Amniotic epithelial cell (primary cell): ENCODE data around the gene GNGT2.

Experiments used
- DNase-seq: peaks from one replicate; pipeline ENCODE4 v3.0.0-alpha.2; 2010; ENCODE audit warnings: low read depth

Gene GNGT2

DNA sequence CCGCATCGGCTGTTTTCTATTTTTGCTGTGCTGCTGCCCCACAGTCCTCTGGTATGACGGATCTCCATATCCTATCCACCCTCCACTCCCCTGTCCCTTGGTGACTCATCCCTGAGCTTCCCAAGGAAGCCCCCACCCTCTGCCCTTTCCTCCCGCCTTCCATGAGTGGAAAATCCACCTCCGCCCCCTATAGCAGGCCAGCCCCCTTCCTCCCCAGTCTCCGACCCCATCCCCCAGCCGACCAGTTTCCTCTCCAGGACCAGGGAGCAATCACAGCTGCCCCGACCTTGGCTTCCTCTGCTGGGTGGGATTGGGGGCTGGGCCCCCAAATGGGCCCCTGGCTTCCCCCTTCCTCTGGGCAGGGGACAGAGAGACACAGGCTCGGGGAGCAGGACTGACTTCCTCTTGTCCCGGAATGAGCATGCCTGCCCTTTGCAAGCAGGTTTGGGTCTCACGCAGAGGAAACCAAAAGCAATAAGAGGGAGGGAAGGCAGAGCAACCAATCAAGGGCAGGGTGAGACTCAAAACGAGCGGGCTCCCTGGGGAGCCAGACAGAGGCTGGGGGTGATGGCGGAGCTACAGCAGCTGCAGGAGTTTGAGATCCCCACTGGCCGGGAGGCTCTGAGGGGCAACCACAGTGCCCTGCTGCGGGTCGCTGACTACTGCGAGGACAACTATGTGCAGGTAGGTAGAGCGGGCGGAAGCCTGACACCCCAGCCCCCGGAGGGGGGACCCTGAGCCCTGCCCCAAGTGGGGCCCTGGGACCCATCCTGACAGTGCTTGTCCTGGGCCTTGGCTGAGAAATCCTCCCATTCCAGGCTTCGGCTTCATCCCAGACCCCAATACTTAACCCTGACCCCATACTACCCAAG is at the start of gene GNGT2, which contains the start of gene ABI3:
TSS of gene GNGT2 (minus strand) at position 417 of the 872 bp plus-strand sequence. CDS start 3,152 bp downstream, outside the sequence.
TSS of gene ABI3 (plus strand) at position 550 of the 872 bp plus-strand sequence. CDS start at position 568, 18 bp downstream.
- DNase-seq, result peak; percentile 13

GRCh38 chr17:49259663-49260010 is 49.3 kb upstream of the GNGT2 start:
- no peak for DNase-seq

GRCh38 chr17:49258394-49258793 is 48.0 kb upstream of the GNGT2 start:
- no peak for DNase-seq

DNA sequence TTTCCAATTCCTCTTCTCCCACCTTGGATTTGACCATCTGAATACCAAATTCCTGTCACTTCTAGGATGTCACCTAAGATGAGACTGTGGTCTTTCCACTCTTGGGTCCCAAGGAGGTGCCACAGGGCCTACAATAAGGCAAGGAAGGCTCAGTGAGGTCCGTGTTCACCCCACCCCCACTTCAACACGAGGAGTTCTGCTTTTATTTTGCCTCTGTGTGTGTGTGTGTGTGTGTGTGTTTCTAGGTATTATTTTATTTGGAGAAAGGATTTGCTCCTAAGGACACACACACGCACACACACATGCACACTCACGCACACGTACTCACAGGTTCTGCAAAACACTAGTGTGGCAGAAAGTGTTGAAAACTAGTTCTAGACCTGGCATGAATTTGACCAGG is 44.8 kb upstream of the GNGT2 start:
- no peak for DNase-seq

- DNase-seq, result no peak
Observed at GRCh38 chr17:49254066-49254465, 43.7 kb upstream of the GNGT2 start.

DNA sequence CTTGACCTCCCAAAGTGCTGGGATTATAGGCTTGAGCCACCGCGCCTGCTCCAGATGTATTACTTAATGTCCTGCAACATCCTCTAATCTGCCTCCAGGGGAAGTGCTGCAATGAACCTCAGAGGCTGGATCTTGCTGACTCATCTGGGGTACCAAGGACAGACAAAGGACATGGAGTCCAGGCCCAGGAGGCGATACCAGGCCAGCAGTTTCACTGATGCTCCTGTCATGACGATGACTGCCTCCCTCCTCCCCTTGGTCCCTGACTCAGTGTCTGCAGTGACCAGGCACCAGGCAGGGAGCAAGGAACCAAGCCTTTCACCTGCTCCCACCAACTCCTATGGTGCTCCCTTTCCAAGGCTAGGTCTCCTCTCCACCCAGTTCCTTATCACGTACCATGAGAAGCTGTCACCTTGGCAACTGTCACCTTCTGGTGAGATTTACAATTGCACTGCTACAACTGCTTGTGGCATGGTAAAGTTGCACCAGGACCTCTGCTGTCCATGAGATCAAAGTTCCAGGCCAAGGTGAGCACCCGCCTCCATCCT is 41.8 kb upstream of the GNGT2 start:
- DNase-seq, result peak; percentile 71

DNA sequence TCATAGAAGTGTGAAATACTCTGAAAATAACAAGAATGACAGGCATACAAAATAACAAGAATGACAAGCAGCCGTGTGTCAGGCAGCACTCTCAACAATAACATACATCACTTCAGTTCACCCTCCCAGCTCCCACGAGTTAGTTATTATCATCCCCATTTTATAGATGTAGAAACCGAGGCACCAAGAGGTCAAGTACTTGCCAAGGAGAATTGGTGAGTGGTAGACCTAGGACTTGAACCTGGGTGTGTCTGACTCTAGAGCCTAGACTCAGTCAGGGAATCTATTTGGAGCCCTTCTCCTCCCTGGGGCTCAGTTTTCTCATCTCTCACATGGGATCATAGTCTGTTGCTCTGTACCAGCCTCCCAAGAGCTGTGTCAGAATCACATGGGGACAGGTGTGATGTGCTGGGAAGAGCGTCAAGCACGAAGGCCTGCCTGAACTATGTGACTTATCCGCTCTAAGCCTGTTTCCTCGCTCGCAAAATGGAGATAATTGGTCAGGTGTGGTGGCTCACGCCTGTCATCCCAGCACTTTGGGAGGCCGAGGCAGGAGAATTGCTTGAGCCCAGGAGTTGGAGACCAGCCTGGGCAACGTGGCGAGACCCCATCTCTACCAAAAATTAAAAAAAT is 39.6 kb upstream of the GNGT2 start:
- DNase-seq, result no peak

DNA sequence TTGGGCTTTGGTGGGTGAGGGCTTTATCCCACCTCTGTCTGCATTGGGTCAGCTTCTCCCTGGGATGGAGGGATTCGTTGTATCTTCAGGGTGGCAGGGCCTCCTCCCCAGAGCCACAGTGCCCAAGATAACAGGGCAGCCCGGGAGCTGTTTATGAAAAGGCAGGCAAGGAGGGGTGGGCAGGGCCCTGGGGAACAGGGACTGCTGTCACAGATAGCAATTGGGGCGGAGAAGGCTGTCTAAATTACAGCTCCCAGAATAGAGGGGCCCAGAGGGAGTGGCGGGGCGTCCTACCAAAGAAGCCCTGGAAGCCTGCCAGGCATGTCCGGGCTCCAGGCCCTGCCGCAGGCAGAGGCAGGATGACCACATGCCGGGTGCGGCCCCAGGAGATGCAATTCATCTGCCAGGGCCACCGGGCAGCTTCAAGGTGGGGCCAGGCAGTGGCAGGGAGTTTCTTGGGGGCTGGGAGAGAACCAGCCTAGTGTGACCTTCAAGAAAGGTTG is 39.0 kb upstream of the GNGT2 start:
- peak; percentile 24 for DNase-seq

DNA sequence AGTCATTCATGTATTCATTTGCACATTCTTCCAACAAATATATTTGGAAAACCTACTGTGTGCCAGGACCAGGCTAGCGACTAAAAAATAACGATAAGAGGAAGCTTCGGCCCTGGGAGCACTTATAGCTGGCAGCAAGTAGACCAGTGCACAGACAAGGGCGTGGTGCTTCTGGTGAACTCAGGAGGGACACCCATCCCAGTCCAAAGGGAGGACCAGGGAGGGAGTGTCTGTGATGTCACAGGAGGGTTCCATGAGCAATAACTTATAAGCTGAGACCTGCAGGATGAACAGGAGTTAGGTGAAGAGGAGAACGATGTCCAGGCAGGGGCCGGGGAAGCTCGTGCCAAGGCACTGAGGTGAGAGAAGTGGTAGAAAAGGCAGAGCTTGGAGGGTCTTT is 37.6 kb upstream of the GNGT2 start:
- no peak for DNase-seq

DNA sequence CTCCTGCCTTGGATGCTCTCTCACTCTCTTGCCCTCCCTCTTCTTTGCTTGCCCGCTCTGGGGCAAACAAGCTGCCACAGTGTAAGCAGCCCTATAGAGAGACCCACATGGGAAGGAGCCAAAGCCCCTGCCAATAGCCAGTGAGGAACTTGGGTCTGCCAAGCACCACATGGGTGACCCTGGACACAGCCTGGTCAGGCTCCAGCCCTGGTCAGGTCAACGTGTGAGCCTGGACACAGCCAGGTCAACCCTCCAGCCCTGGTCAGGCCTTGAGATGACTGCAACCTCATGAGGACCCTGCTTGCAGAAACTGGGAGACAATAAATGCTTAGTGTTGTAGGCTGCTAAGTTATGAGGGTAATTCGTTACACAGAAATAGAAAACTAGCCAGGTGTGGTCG is 34.5 kb upstream of the GNGT2 start:
- no peak for DNase-seq

GRCh38 chr17:49242813-49243212 is 32.4 kb upstream of the GNGT2 start:
- no peak for DNase-seq

- DNase-seq, result no peak
Observed at GRCh38 chr17:49241692-49242397, 31.5 kb upstream of the GNGT2 start.

GRCh38 chr17:49241040-49241439 is 30.7 kb upstream of the GNGT2 start:
- DNase-seq, result no peak

GRCh38 chr17:49240619-49241018 is 30.2 kb upstream of the GNGT2 start:
- no peak for DNase-seq

GRCh38 chr17:49239963-49240362 is 29.6 kb upstream of the GNGT2 start:
- DNase-seq, result no peak

GRCh38 chr17:49235896-49236295 is 25.5 kb upstream of the GNGT2 start:
- DNase-seq, result no peak

GRCh38 chr17:49234509-49235080 is 24.2 kb upstream of the GNGT2 start:
- no peak for DNase-seq

GRCh38 chr17:49231563-49231894 is 21.2 kb upstream of the GNGT2 start:
- DNase-seq, result no peak

DNA sequence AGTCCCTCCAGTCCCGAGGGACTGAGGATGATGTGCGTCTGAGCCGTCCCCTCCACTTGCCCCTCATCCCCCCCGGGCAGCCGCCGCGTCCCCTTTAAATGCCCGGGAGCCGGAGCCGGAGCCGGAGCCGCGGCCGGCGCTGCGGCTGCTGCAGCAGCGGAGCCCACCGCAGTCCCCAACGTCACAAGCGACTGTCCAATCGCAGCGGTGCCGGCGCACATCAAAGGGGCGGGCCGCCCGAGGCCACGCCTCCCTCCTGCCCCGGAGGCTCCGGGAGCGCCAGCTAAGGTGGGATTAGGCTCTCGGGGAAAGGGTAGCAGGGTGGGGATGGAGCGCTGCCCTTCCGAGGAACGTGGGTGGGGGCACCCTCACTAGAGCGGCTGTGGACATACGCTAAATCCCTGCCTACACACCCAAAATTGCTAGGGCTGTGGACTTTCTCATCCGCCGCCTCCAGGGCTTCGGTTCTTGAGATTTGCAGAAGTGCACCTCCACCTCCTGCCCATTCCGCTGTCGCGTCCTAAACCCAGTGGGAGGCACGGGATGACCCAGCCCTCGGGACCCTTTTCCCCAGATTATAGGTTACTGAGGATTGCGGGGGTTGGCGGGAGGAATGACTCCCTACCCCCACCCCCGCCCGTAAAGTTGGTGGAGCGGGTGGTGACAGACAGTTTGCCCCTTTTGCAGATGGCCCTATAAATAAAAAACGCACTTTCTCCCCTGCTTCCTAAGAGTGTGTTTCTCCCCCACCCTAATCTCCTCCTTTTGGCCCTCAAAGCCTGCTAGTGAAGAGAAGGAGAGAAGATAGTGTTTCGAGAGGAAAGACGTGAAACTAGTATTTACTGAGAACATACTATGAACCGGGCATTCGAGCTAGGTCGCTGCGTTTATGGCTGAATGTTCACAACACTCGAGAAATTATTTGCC is 20.5 kb upstream of the GNGT2 start, which contains the start of gene PHOSPHO1:
TSS of gene PHOSPHO1 (minus strand) at position 152 of the 927 bp plus-strand sequence. CDS start 4,096 bp downstream, outside the sequence.
- peak; percentile 70 for DNase-seq

DNA sequence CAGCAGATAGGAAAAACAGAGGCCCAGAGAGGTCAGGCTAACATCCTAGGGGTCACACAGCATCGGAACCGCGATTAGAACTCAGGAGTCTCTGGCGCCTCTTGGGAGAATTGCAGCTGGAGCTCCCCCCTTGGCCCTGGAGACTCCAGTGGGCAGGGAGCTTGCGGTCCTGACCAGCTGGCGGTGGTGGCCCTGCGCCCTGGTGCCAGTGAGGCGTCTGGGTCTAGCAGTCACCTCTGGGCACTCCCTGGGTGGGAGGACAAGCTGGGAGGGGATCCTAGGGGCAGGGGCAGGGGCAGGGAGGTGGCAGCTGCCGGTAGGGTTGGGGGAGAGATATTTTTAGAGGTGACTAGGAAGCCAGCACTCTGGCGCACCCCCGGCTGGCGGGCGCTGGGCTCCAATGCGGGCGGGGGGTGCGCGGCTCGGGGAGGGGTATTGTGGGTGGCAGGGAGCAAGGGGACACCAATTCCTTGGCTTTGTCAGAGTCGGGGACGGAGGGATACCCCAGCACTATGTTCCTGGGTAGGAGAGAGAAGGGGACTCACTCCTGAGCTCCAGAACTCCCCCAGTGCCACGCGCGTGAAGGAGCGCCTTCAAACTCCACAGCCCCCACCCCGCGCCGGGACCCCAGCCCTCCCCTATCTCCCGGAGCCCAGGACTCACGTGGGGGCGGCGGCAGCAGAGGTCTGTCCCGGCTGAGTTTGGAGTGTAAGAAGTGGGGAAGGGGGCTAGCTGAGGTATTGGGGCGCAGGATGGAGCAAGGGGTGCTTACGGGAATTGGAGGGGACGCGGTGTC is 19.6 kb upstream of the GNGT2 start:
- no peak for DNase-seq
